Rectal smooth muscle tissue (tissue), 1 donor: ENCODE results near the gene P3H3.
"Not testable (repeated sequence)": the region's sequence is repeated elsewhere in the genome, so short reads cannot be mapped to it uniquely, and the experiment has no call there.

Experiments
- H3K27ac ChIP-seq: one replicate; pipeline ENCODE4 v1.7.0; 2013; ENCODE audit warnings: low read depth, low read length, inconsistent platforms
- H3K27me3 ChIP-seq: one replicate; pipeline ENCODE4 v1.7.0; 2013; ENCODE audit warnings: low read length; ENCODE audit not compliant: control insufficient read depth, insufficient read depth
- H3K36me3 ChIP-seq: one replicate; pipeline ENCODE4 v1.7.0; 2013; ENCODE audit warnings: low read length; ENCODE audit not compliant: control insufficient read depth, insufficient read depth
- H3K4me1 ChIP-seq: one replicate; pipeline ENCODE4 v1.7.0; 2013; ENCODE audit warnings: low read length; ENCODE audit not compliant: control insufficient read depth, insufficient read depth
- H3K4me3 ChIP-seq: one replicate; pipeline ENCODE4 v1.7.0; 2013; ENCODE audit warnings: low read length
- H3K9ac ChIP-seq: one replicate; pipeline ENCODE4 v1.7.0; 2013; ENCODE audit warnings: low read length

P3H3 gene

GRCh38 chr12:6886206-6886999 lies 58.2 kb downstream of the P3H3 start:
- H3K27ac ChIP-seq, H3K36me3 ChIP-seq, H3K4me3 ChIP-seq, H3K27me3 ChIP-seq, H3K4me1 ChIP-seq, H3K9ac ChIP-seq: not testable (repeated sequence)

- no peak overlapping the region for H3K4me3 ChIP-seq
- H3K4me1 ChIP-seq: no peaks in the 10 kb centered on the region
- H3K36me3 ChIP-seq: peaks cover 3% of the 10 kb centered on the region
- H3K9ac ChIP-seq: no peak overlapping the region
- no peak overlapping the region for H3K27ac ChIP-seq
- no peaks in the 10 kb centered on the region for H3K27me3 ChIP-seq
These were observed 59.3 kb downstream of the P3H3 start for GRCh38 chr12:6887460-6887859.

GRCh38 chr12:6888360-6888759 lies 60.2 kb downstream of the P3H3 start:
- Histone ChIP-seq H3K9ac (no peak overlapping the region), H3K27me3 (no peaks in the 10 kb centered on the region), H3K36me3 (peaks cover 3% of the 10 kb centered on the region), H3K4me3 (no peak overlapping the region), H3K4me1 (no peaks in the 10 kb centered on the region), H3K27ac (no peak overlapping the region)

- H3K9ac ChIP-seq, H3K4me1 ChIP-seq, H3K36me3 ChIP-seq, H3K4me3 ChIP-seq, H3K27me3 ChIP-seq, H3K27ac ChIP-seq: not testable (repeated sequence)
These were observed 60.6 kb downstream of the P3H3 start for GRCh38 chr12:6888794-6889193.
